Right lobe of liver (tissue), 6 donors: ENCODE results near the gene FRMD4A. TPM values are rescaled to one million over a fixed set of nuclear protein-coding genes. Genes with fewer than 3 reads are reported as not detected.

Source experiments
- ATAC-seq, 4 donors: fragments of 200-7000 bp; cut with Tn5 transposase; one replicate each; pipeline ENCODE4 v1.9.1; 2020; ENCODE audit warnings: mild to moderate bottlenecking in 4 of 4, moderate library complexity in 4 of 4
- DNase-seq, 3 donors: peaks; one replicate each; pipeline ENCODE4 v3.0.0-alpha.2; 2020
- H3K27ac ChIP-seq, 3 donors: fragments of 200-600 bp; one replicate each; pipeline ENCODE4 v1.8.0; 2022
- H3K27me3 ChIP-seq, 2 donors: fragments of 200-600 bp; one replicate each; pipeline ENCODE4 v1.8.0; 2022
- H3K36me3 ChIP-seq, 4 donors: fragments of 200-600 bp; sonication (generic) in 1 of 4; one replicate each; pipeline versions ENCODE4 v1.5.1 to v1.8.0; 2017 to 2022; ENCODE audit warnings: control low read depth in 1 of 4
- H3K4me1 ChIP-seq, 4 donors: fragments of 200-600 bp; sonication (generic) in 1 of 4; one replicate each; pipeline versions ENCODE4 v1.5.1 to v1.8.0; 2017 to 2022; ENCODE audit warnings: control low read depth in 1 of 4
- H3K4me3 ChIP-seq, 3 donors: fragments of 200-600 bp; one replicate each; pipeline ENCODE4 v1.8.0; 2022
- H3K9me3 ChIP-seq, 4 donors: fragments of 200-600 bp; sonication (generic) in 1 of 4; one replicate each; pipeline versions ENCODE4 v1.5.1 to v1.8.0; 2017 to 2022; ENCODE audit warnings: control low read depth in 1 of 4
- CTCF ChIP-seq, 4 donors: fragments of 200-600 bp in 3 of 4; fragments of 450-650 bp in 1 of 4; IDR thresholded peaks; one replicate each; pipeline versions ENCODE4 v1.5.1 to v1.8.0; 2016 to 2022; ENCODE audit warnings: antibody characterized with exemption in 4 of 4, mild to moderate bottlenecking in 2 of 4
- POLR2A ChIP-seq: fragments of 450-650 bp; IDR thresholded peaks from one replicate; pipeline ENCODE4 v1.6.1; 2017; ENCODE audit warnings: antibody characterized with exemption, mild to moderate bottlenecking
- WGBS: methylation state at CpG from one replicate; pipeline ENCODE4 v1.1.6; 2018; ENCODE audit warnings: low coverage, low lambda C conversion rate; ENCODE audit not compliant: insufficient coverage; ENCODE audit errors: missing lambda C conversion rate; 5-methylcytosine and 5-hydroxymethylcytosine counted together
- intact Hi-C, 2 donors: fragments of 100-400 bp; cut with DNase I; formaldehyde crosslinking; loops; one replicate each; pipeline versions ENCODE4 v1.11.2 to v1.14.1; 2022
- total RNA-seq, 6 experiments: library from RNA; depleted of rRNA in 2 of 6; stranded (reverse); fragments of >200 nt in 2 of 6; fragmentation: NEBNext Ultra II Directional in 3 of 6; extraction: Animal tissue kit (Norgen Biotek cat#: 25700) in 3 of 6; gene quantifications; one replicate each; pipeline versions ENCODE4 v1.1.0 to v1.2.4, GENCODE V29; 2016 to 2023
- donor health status: DM: no; HTN: yes; CAD: no.
- donor health status: DM: no; HTN: no; CAD: no.
- donor health status: DM: no; HTN: no; CAD: no.
- donor health status: DM: no; HTN: yes; CAD: no.
- donor health status: DM: no; HTN: yes; CAD: no.

Gene FRMD4A
- total RNA-seq, 6 experiments from 2014 or later, result 8.4 to 22.8 (median 13.3) TPM

- Histone ChIP-seq H3K4me3 (no peak overlapping the region), H3K27me3 (no peaks in the 10 kb centered on the region), H3K9me3 (no peaks in the 10 kb centered on the region), H3K4me1 (no peaks in the 10 kb centered on the region), H3K36me3 (no peaks in the 10 kb centered on the region), H3K27ac (no peak overlapping the region)
- DNase-seq (no peak), ATAC-seq (no peak)
- intact Hi-C loops, result no loop called here
- TF ChIP-seq POLR2A (no peak), CTCF (IDR thresholded peaks at IDR 0.05) (no peak)
- WGBS, result 79% methylated on average over 2 of the region's 2 CpGs
These were observed 4.0 kb upstream of the FRMD4A start for GRCh38 chr10:14334771-14335170.

GRCh38 chr10:14333606-14334005 lies 2.9 kb upstream of the FRMD4A start:
- 74% methylated on average over 2 of the region's 2 CpGs for WGBS
- no peak for DNase-seq
- Histone ChIP-seq H3K36me3 (no peaks in the 10 kb centered on the region), H3K27ac (no peak overlapping the region), H3K9me3 (no peaks in the 10 kb centered on the region), H3K4me3 (no peak overlapping the region), H3K27me3 (no peaks in the 10 kb centered on the region), H3K4me1 (no peaks in the 10 kb centered on the region)
- intact Hi-C loops, result no loop called here
- TF ChIP-seq CTCF (IDR thresholded peaks at IDR 0.05) (no peak), POLR2A (no peak)
- ATAC-seq, result no peak

- ATAC-seq, result no peak
- H3K4me1 ChIP-seq, result no peaks in the 10 kb centered on the region
- H3K9me3 ChIP-seq, result no peaks in the 10 kb centered on the region
- H3K27ac ChIP-seq, result no peak overlapping the region
- H3K4me3 ChIP-seq, result no peak overlapping the region
- no peaks in the 10 kb centered on the region for H3K27me3 ChIP-seq
- H3K36me3 ChIP-seq, result no peaks in the 10 kb centered on the region
- no CpG with 5 or more reads among the region's 3 CpGs for WGBS
- TF ChIP-seq POLR2A (no peak), CTCF (IDR thresholded peaks at IDR 0.05) (no peak)
- intact Hi-C loops, result no loop called here
- DNase-seq, result no peak
These were observed 2.2 kb upstream of the FRMD4A start for GRCh38 chr10:14332903-14333302.

GRCh38 chr10:14329746-14330173 lies 964 bp downstream of the FRMD4A start:
- WGBS, result 32% methylated on average over 13 of the region's 13 CpGs
- intact Hi-C loops, result loop anchor here in 1 of 2 donors (10.0 kb wide), 1 partner anchor 125 kb away; no protein-coding TSS in a partner anchor

More at GRCh38 chr10:14329746-14330173, 964 bp downstream of the FRMD4A start:
- no peaks in the 10 kb centered on the region for H3K27me3 ChIP-seq
- DNase-seq (no peak), ATAC-seq (no peak)
- H3K9me3 ChIP-seq, result no peaks in the 10 kb centered on the region
- no peaks in the 10 kb centered on the region for H3K36me3 ChIP-seq
- H3K27ac ChIP-seq, result no peak overlapping the region
- H3K4me3 ChIP-seq, result no peak overlapping the region
- TF ChIP-seq POLR2A (no peak), CTCF (IDR thresholded peaks at IDR 0.05) (no peak)
- H3K4me1 ChIP-seq, result no peaks in the 10 kb centered on the region
